H9 (cell line): ENCODE data around the gene TRERF1. TPM values are rescaled to one million over a fixed set of nuclear protein-coding genes. Genes with fewer than 3 reads are reported as not detected.

Source experiments
- DNase-seq: peaks from one replicate; pipeline ENCODE4 v3.0.0-alpha.2; 2017
- H2AFZ ChIP-seq: one replicate; pipeline ENCODE4 v1.6.1; 2013; ENCODE audit warnings: mild to moderate bottlenecking, low read length, control low read depth, moderate library complexity
- H2AK5ac ChIP-seq: 2 replicates; pipeline ENCODE4 v1.6.1; 2013; ENCODE audit warnings: low read length, control low read depth, mixed read lengths; ENCODE audit not compliant: insufficient read length
- H2BK120ac ChIP-seq: one replicate; pipeline ENCODE4 v1.6.1; 2013; ENCODE audit warnings: low read depth, mild to moderate bottlenecking, low read length, control low read depth, inconsistent platforms; ENCODE audit not compliant: poor library complexity, severe bottlenecking
- H2BK12ac ChIP-seq: 2 replicates; pipeline ENCODE4 v1.6.1; 2013; ENCODE audit warnings: low read length, control low read depth, mixed read lengths, low read depth; ENCODE audit not compliant: insufficient read length
- H2BK15ac ChIP-seq: 2 replicates; pipeline ENCODE4 v1.6.1; 2013; ENCODE audit warnings: low read depth, low read length, control low read depth
- H2BK20ac ChIP-seq: one replicate; pipeline ENCODE4 v1.6.1; 2013; ENCODE audit warnings: low read depth, mild to moderate bottlenecking, low read length, control low read depth, inconsistent platforms; ENCODE audit not compliant: poor library complexity, severe bottlenecking
- H2BK5ac ChIP-seq: 2 replicates; pipeline ENCODE4 v1.6.1; 2013; ENCODE audit warnings: low read length, control low read depth, mixed read lengths; ENCODE audit not compliant: insufficient read length
- H3K14ac ChIP-seq: 2 replicates; pipeline ENCODE4 v1.6.1; 2013; ENCODE audit warnings: low read length, control low read depth; ENCODE audit not compliant: insufficient read depth
- H3K18ac ChIP-seq: 2 replicates; pipeline ENCODE4 v1.6.1; 2013; ENCODE audit warnings: low read depth, mild to moderate bottlenecking, mixed read lengths, low read length, control low read depth; ENCODE audit not compliant: insufficient read length
- H3K23ac ChIP-seq: 2 replicates; pipeline ENCODE4 v1.6.1; 2013; ENCODE audit warnings: low read length, control low read depth, mixed read lengths, low read depth; ENCODE audit not compliant: insufficient read length
- H3K23me2 ChIP-seq: 2 replicates; pipeline ENCODE4 v1.6.1; 2013; ENCODE audit warnings: low read depth, mild to moderate bottlenecking, mixed read lengths, low read length, control low read depth; ENCODE audit not compliant: insufficient read length, poor library complexity, severe bottlenecking
- H3K27ac ChIP-seq: 2 replicates; pipeline ENCODE4 v1.5.1; 2013; ENCODE audit warnings: low read length, control low read depth, mixed read lengths, low read depth; ENCODE audit not compliant: insufficient read length
- H3K27me3 ChIP-seq: 2 replicates; pipeline ENCODE4 v1.6.1; 2013; ENCODE audit warnings: low read length, control low read depth, inconsistent platforms; ENCODE audit not compliant: insufficient read depth
- H3K4ac ChIP-seq: 2 replicates; pipeline ENCODE4 v1.6.1; 2013; ENCODE audit warnings: low read depth, mild to moderate bottlenecking, control low read depth, inconsistent platforms, low read length, moderate library complexity
- H3K4me1 ChIP-seq: 2 replicates; pipeline ENCODE4 v1.6.1; 2013; ENCODE audit warnings: low read length, control low read depth, inconsistent platforms; ENCODE audit not compliant: insufficient read depth
- H3K4me2 ChIP-seq: 2 replicates; pipeline ENCODE4 v1.6.1; 2013; ENCODE audit warnings: low read length, control low read depth, mixed read lengths; ENCODE audit not compliant: insufficient read length, insufficient read depth
- H3K56ac ChIP-seq: 2 replicates; pipeline ENCODE4 v1.6.1; 2013; ENCODE audit warnings: low read depth, mild to moderate bottlenecking, mixed read lengths, low read length, control low read depth; ENCODE audit not compliant: insufficient read length
- H3K79me1 ChIP-seq: 2 replicates; pipeline ENCODE4 v1.6.1; 2013; ENCODE audit warnings: low read depth, mild to moderate bottlenecking, moderate library complexity, low read length, control low read depth, inconsistent platforms; ENCODE audit not compliant: insufficient read depth, poor library complexity, severe bottlenecking
- H3K79me2 ChIP-seq: 2 replicates; pipeline ENCODE4 v1.6.1; 2013; ENCODE audit warnings: low read length, control low read depth, inconsistent platforms; ENCODE audit not compliant: insufficient read depth
- H3K9ac ChIP-seq: 2 replicates; pipeline ENCODE4 v1.6.1; 2013; ENCODE audit warnings: low read length, control low read depth, mixed read lengths; ENCODE audit not compliant: insufficient read length; ENCODE audit errors: extremely low read depth
- H3K9me3 ChIP-seq: one replicate; pipeline ENCODE4 v1.6.1; 2013; ENCODE audit warnings: low read depth, low read length, inconsistent platforms; ENCODE audit not compliant: control insufficient read depth
- H3T11ph ChIP-seq: one replicate; pipeline ENCODE4 v1.6.1; 2013; ENCODE audit warnings: mild to moderate bottlenecking, low read length, control low read depth, inconsistent platforms
- H4K20me1 ChIP-seq: one replicate; pipeline ENCODE4 v1.6.1; 2013; ENCODE audit not compliant: control insufficient read depth, insufficient read length, insufficient read depth
- H4K5ac ChIP-seq: 2 replicates; pipeline ENCODE4 v1.6.1; 2013; ENCODE audit warnings: low read depth, mild to moderate bottlenecking, mixed read lengths, low read length, control low read depth; ENCODE audit not compliant: insufficient read length
- H4K8ac ChIP-seq: replicated peaks from 2 replicates; pipeline ENCODE4 v1.6.1; 2013; ENCODE audit warnings: low read length, control low read depth, mixed read lengths, low read depth; ENCODE audit not compliant: insufficient read length
- H4K91ac ChIP-seq: 2 replicates; pipeline ENCODE4 v1.6.1; 2013; ENCODE audit warnings: low read depth, mild to moderate bottlenecking, moderate library complexity, mixed read lengths, low read length, control low read depth; ENCODE audit not compliant: insufficient read length
- H3K27ac Mint-ChIP-seq, 3 experiments: 2 replicates in 2 of 3; 3 replicates in 1 of 3; pipeline ENCODE4 v1.8.0; 2020 to 2021; ENCODE audit warnings: mixed read lengths in 3 of 3, mild to moderate bottlenecking in 1 of 3, moderate library complexity in 1 of 3
- H3K27me3 Mint-ChIP-seq: 2 replicates; pipeline ENCODE4 v1.8.0; 2021; ENCODE audit warnings: low read depth, mild to moderate bottlenecking, moderate library complexity, mixed read lengths
- H3K36me3 Mint-ChIP-seq, 3 experiments: 2 replicates in 2 of 3; 3 replicates in 1 of 3; pipeline ENCODE4 v1.8.0; 2020 to 2021; ENCODE audit warnings: low read depth in 3 of 3, mixed read lengths in 3 of 3; ENCODE audit not compliant: insufficient read depth in 1 of 3
- H3K4me1 Mint-ChIP-seq, 2 experiments: 2 replicates each; pipeline ENCODE4 v1.8.0; 2020; ENCODE audit warnings: mixed read lengths in 2 of 2
- H3K4me3 Mint-ChIP-seq, 2 experiments: 2 replicates in 1 of 2; 3 replicates in 1 of 2; pipeline ENCODE4 v1.8.0; 2020 to 2021; ENCODE audit warnings: mild to moderate bottlenecking in 2 of 2, mixed read lengths in 2 of 2, moderate library complexity in 1 of 2
- H3K9me3 Mint-ChIP-seq, 2 experiments: 2 replicates in 1 of 2; 3 replicates in 1 of 2; pipeline ENCODE4 v1.8.0; 2020; ENCODE audit warnings: mild to moderate bottlenecking in 2 of 2, mixed read lengths in 2 of 2, moderate library complexity in 1 of 2
- WGBS: extraction: QIAGEN DNeasy Blood & Tissue Kit; methylation state at CpG from one replicate; pipeline ENCODE4 v1.1.7; 2013; ENCODE audit warnings: missing lambda C conversion rate, low lambda C conversion rate, mixed read lengths; ENCODE audit not compliant: insufficient read length; ENCODE audit errors: extremely low coverage; 5-methylcytosine and 5-hydroxymethylcytosine counted together
- total RNA-seq: library from RNA; stranded (reverse); gene quantifications from 2 replicates; pipeline ENCODE4 v1.2.1, GENCODE V29; 2021
- TF ChIP-seq, protein P1 (sequence below): fragments of 200-600 bp; sonication (generic); conservative IDR thresholded peaks from 3 replicates; pipeline ENCODE4 v1.8.0; 2021; ENCODE audit warnings: antibody characterized with exemption, mild to moderate bottlenecking

Gene TRERF1
- total RNA-seq, 1 experiment from 2014 or later: 19.7 TPM

DNA sequence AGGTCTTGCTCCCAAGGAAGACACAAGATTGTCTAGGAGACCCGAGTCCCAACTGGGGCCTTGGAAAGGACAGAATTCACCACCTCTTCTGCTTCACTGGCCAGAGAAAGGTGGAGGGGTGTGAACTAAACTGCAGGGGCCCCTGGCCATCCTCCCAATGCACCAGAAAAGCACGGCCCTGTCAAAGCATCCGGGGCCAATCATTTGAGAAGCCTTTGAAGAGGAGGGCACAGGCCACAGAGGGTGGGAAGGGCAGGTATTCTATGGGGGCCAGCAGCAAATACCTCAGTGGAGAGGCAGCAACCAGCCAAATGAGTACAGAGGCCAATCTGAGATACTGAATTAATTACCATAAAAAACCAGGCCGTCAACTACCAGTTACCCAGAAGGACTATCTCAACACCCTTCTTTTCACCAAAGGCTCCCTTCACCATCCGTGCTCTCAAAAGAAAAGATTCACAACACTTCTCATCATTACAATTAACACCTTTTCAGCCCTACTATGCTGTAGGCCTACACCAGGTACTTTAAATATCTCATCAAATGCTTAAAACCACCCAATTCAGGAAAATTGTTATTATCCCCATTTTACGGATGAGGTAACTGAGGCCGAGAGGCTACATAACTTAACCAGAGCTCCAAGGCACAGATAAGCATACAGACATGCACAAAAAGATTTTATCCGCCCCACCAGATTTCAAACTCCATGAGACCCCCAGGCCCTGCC, 50.7 kb downstream of the TRERF1 start:
- no peak overlapping the region for H4K8ac ChIP-seq
- peaks cover 12% of the 10 kb centered on the region for H3K4me1 ChIP-seq
- no peak overlapping the region for H2BK120ac ChIP-seq
- Mint-ChIP-seq H3K4me1 (peaks cover 43 to 55% of the 10 kb centered on the region in 2 experiments), H3K4me3 (no peak overlapping the region), H3K9me3 (no peaks in the 10 kb centered on the region), H3K36me3 (peaks cover 0 to under 1% (median 0%) of the 10 kb centered on the region in 3 experiments; a peak in 1 of 7 replicates), H3K27ac (no peak overlapping the region), H3K27me3 (no peaks in the 10 kb centered on the region)
- no peak overlapping the region for H2BK5ac ChIP-seq
- H3K79me1 ChIP-seq: peaks cover 19% of the 10 kb centered on the region
- no peak overlapping the region for H3K14ac ChIP-seq
- H4K5ac ChIP-seq: no peak overlapping the region
- H3K23ac ChIP-seq: no peak overlapping the region
- H2AFZ ChIP-seq: no peak overlapping the region
- no peak overlapping the region for H2AK5ac ChIP-seq
- no peak overlapping the region for H2BK15ac ChIP-seq
- H3K9ac ChIP-seq: no peak overlapping the region
- H3K27ac ChIP-seq: no peak overlapping the region
- no peaks in the 10 kb centered on the region for H3K27me3 ChIP-seq
- H2BK12ac ChIP-seq: no peak overlapping the region
- DNase-seq: no peak
- no peak overlapping the region for H3K56ac ChIP-seq
- no peak overlapping the region for H2BK20ac ChIP-seq
- TF ChIP-seq, protein P1, sequence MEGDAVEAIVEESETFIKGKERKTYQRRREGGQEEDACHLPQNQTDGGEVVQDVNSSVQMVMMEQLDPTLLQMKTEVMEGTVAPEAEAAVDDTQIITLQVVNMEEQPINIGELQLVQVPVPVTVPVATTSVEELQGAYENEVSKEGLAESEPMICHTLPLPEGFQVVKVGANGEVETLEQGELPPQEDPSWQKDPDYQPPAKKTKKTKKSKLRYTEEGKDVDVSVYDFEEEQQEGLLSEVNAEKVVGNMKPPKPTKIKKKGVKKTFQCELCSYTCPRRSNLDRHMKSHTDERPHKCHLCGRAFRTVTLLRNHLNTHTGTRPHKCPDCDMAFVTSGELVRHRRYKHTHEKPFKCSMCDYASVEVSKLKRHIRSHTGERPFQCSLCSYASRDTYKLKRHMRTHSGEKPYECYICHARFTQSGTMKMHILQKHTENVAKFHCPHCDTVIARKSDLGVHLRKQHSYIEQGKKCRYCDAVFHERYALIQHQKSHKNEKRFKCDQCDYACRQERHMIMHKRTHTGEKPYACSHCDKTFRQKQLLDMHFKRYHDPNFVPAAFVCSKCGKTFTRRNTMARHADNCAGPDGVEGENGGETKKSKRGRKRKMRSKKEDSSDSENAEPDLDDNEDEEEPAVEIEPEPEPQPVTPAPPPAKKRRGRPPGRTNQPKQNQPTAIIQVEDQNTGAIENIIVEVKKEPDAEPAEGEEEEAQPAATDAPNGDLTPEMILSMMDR: no peak
- no peaks in the 10 kb centered on the region for H3K9me3 ChIP-seq
- H3T11ph ChIP-seq: no peak overlapping the region
- H3K4ac ChIP-seq: no peak overlapping the region
- H3K18ac ChIP-seq: no peak overlapping the region
- no peaks in the 10 kb centered on the region for H4K20me1 ChIP-seq
- no peak overlapping the region for H4K91ac ChIP-seq
- no peaks in the 10 kb centered on the region for H3K23me2 ChIP-seq
- peaks cover 16% of the 10 kb centered on the region; the same call in 1 of the 2 replicates for H3K79me2 ChIP-seq
- no peak overlapping the region for H3K4me2 ChIP-seq
- no CpG with 5 or more reads among the region's 8 CpGs for WGBS
